ENCODE measurements around the gene MEF2A. TPM values are rescaled to one million over a fixed set of nuclear protein-coding genes. Genes with fewer than 3 reads are reported as not detected.

MEF2A gene
- total RNA-seq, 1 experiment from 2014 or later = 29.6 TPM

- TF ChIP-seq SIN3A (IDR thresholded peaks at IDR 0.05; ENCODE audit: low read depth) (peak; percentile 58), EGR1 (IDR thresholded peaks at IDR 0.05; ENCODE audit: low read depth) (peak; percentile 64)
Observed at GRCh38 chr15:99565299-99566156, at the start of gene MEF2A (continued).

GRCh38 chr15:99518191-99518590, 47.6 kb upstream of the MEF2A start:
- Histone ChIP-seq H2AFZ (ENCODE audit: low read depth, low read length, poor library complexity, severe bottlenecking) (no peak overlapping the region), H3K4me2 (ENCODE audit: low read length) (no peak overlapping the region), H3K4me3 (replicated peaks in 1 of 2; ENCODE audit: low read depth in 1 of 2, low read length in 2 of 2) (no peak overlapping the region), H3K36me3 (ENCODE audit: control insufficient read depth in 1 of 2, insufficient read depth in 2 of 2, low read length in 2 of 2) (no peaks in the 10 kb centered on the region), H3K9ac (ENCODE audit: low read length) (no peak overlapping the region), H3K27ac (ENCODE audit: low read depth, low read length) (no peak overlapping the region), H3K9me2 (ENCODE audit: insufficient read depth) (no peaks in the 10 kb centered on the region), H3K79me2 (ENCODE audit: insufficient read depth, low read length) (no peaks in the 10 kb centered on the region), H3K27me3 (ENCODE audit: insufficient read depth, low read length) (no peaks in the 10 kb centered on the region), H3K4me1 (ENCODE audit: control insufficient read depth in 1 of 2, insufficient read depth in 2 of 2, low read length in 2 of 2) (no peaks in the 10 kb centered on the region), H4K20me1 (ENCODE audit: insufficient read depth) (no peaks in the 10 kb centered on the region), H3K9me3 (ENCODE audit: control insufficient read depth in 1 of 2, insufficient read depth in 1 of 2, low read depth in 1 of 2, low read length in 2 of 2) (no peaks in the 10 kb centered on the region)
- ATAC-seq (no peak), DNase-seq (ENCODE audit: low read depth, low spot score) (no peak)
- ChIA-PET POLR2A (no interaction called here), CTCF (no interaction called here), RAD21 (ENCODE audit: low non-redundant PET in 1 of 2, low total read pairs in 2 of 2, uncharacterized antibody in 2 of 2, unreplicated experiment in 2 of 2) (no interaction called here)
- no TSS peak for BruUV-seq (replicated peaks)
- TF ChIP-seq ZFX (IDR thresholded peaks at IDR 0.05) (no peak), ZBTB33 (IDR thresholded peaks at IDR 0.05; ENCODE audit: extremely low read depth, insufficient replicate concordance, low read length) (no peak), REST (IDR thresholded peaks at IDR 0.05; ENCODE audit: low read depth) (no peak), JUND (IDR thresholded peaks at IDR 0.05) (no peak), POLR2A (IDR thresholded peaks at IDR 0.05; ENCODE audit: borderline replicate concordance, extremely low read depth, insufficient read depth, insufficient read length) (no peak), CEBPB (IDR thresholded peaks at IDR 0.05; ENCODE audit: low read depth) (no peak), RAD21 (IDR thresholded peaks at IDR 0.05; ENCODE audit: low read depth) (no peak), TCF7L2 (IDR thresholded peaks at IDR 0.05; ENCODE audit: borderline replicate concordance, extremely low read depth, insufficient read depth, insufficient read length) (no peak), MAX (IDR thresholded peaks at IDR 0.05) (no peak), ZNF274 (IDR thresholded peaks at IDR 0.05; ENCODE audit: low read depth, low read length) (no peak), ATF3 (IDR thresholded peaks at IDR 0.05) (no peak), YY1 (IDR thresholded peaks at IDR 0.05; ENCODE audit: extremely low read depth, insufficient replicate concordance, low read depth, low read length) (no peak), ELF1 (IDR thresholded peaks at IDR 0.05; ENCODE audit: borderline replicate concordance, low read depth) (no peak), CBX3 (IDR thresholded peaks at IDR 0.05; ENCODE audit: low read depth) (no peak), FOSL1 (IDR thresholded peaks at IDR 0.05; ENCODE audit: low read depth) (no peak), SP1 (IDR thresholded peaks at IDR 0.05; ENCODE audit: low read depth) (no peak)
- intact Hi-C loops (cut with micrococcal nuclease) = no loop called here
